H1 (cell line): ENCODE data around the gene XCL1.
"Not testable (repeated sequence)": the region's sequence is repeated elsewhere in the genome, so short reads cannot be mapped to it uniquely, and the experiment has no call there.

Source experiments
- CTCF ChIP-seq, 3 experiments: IDR thresholded peaks; 1 replicate in 2 of 3; 2 replicates in 1 of 3; pipeline versions ENCODE4 v1.5.1 to v1.6.1; 2011; ENCODE audit warnings: low read length in 3 of 3, mild to moderate bottlenecking in 3 of 3, inconsistent platforms in 2 of 3, low read depth in 1 of 3, moderate library complexity in 1 of 3; ENCODE audit not compliant: insufficient read depth in 1 of 3; ENCODE audit errors: control extremely low read depth in 1 of 3
- EP300 ChIP-seq, 2 experiments: IDR thresholded peaks; 1 replicate in 1 of 2; 2 replicates in 1 of 2; pipeline ENCODE4 v1.6.1; 2011 to 2012; ENCODE audit warnings: low read depth in 2 of 2, low read length in 2 of 2, mild to moderate bottlenecking in 2 of 2, borderline replicate concordance in 1 of 2, inconsistent platforms in 1 of 2, moderate library complexity in 1 of 2
- GTF2F1 ChIP-seq: IDR thresholded peaks from 2 replicates; pipeline ENCODE4 v1.6.1; 2012; ENCODE audit warnings: low read depth, low read length, improper control_type of control experiment, borderline replicate concordance
- HDAC6 ChIP-seq: IDR thresholded peaks from one replicate; pipeline ENCODE4 v1.7.1; 2012; ENCODE audit warnings: low read depth, mild to moderate bottlenecking, inconsistent platforms, low read length, moderate library complexity
- POLR2A ChIP-seq, 2 experiments: IDR thresholded peaks; 1 replicate in 1 of 2; 2 replicates in 1 of 2; pipeline ENCODE4 v1.6.1; 2011; ENCODE audit warnings: low read depth in 2 of 2, low read length in 2 of 2, mild to moderate bottlenecking in 2 of 2; ENCODE audit errors: control extremely low read depth in 1 of 2
- RAD21 ChIP-seq, 2 experiments: IDR thresholded peaks in 1 of 2; conservative IDR thresholded peaks in 1 of 2; 2 replicates each; pipeline ENCODE4 v1.6.1; 2011; ENCODE audit warnings: low read depth in 2 of 2, low read length in 2 of 2, improper control_type of control experiment in 1 of 2, inconsistent platforms in 1 of 2, mild to moderate bottlenecking in 1 of 2, moderate library complexity in 1 of 2
- SP1 ChIP-seq: IDR thresholded peaks from 2 replicates; pipeline ENCODE4 v1.6.1; 2011; ENCODE audit warnings: low read depth, low read length
- TEAD4 ChIP-seq: IDR thresholded peaks from 2 replicates; pipeline ENCODE4 v1.6.1; 2012; ENCODE audit warnings: low read depth, low read length, inconsistent platforms, mixed read lengths

- not testable (repeated sequence) for TF ChIP-seq EP300 (IDR thresholded peaks at IDR 0.05; ENCODE audit: borderline replicate concordance in 1 of 2, low read depth in 2 of 2, low read length in 2 of 2); CTCF (IDR thresholded peaks at IDR 0.05; ENCODE audit: control extremely low read depth in 1 of 3, insufficient read depth in 1 of 3, low read depth in 1 of 3, low read length in 3 of 3); HDAC6; TEAD4; SP1; RAD21 (IDR thresholded peaks at IDR 0.05 in 1 of 2, conservative IDR thresholded peaks at IDR 0.05 in 1 of 2; ENCODE audit: low read depth in 2 of 2, low read length in 2 of 2); POLR2A (IDR thresholded peaks at IDR 0.05; ENCODE audit: control extremely low read depth in 1 of 2, low read depth in 2 of 2, low read length in 2 of 2); GTF2F1
These were observed 2.3 kb downstream of the XCL1 start for GRCh38 chr1:168578531-168579185.
